ENCODE measurements around the gene TCF7L2. TPM values are rescaled to one million over a fixed set of nuclear protein-coding genes. Genes with fewer than 3 reads are reported as not detected.

The TCF7L2 gene
- total RNA-seq, 1 donor from 2014 or later, result 8.2 TPM

DNA sequence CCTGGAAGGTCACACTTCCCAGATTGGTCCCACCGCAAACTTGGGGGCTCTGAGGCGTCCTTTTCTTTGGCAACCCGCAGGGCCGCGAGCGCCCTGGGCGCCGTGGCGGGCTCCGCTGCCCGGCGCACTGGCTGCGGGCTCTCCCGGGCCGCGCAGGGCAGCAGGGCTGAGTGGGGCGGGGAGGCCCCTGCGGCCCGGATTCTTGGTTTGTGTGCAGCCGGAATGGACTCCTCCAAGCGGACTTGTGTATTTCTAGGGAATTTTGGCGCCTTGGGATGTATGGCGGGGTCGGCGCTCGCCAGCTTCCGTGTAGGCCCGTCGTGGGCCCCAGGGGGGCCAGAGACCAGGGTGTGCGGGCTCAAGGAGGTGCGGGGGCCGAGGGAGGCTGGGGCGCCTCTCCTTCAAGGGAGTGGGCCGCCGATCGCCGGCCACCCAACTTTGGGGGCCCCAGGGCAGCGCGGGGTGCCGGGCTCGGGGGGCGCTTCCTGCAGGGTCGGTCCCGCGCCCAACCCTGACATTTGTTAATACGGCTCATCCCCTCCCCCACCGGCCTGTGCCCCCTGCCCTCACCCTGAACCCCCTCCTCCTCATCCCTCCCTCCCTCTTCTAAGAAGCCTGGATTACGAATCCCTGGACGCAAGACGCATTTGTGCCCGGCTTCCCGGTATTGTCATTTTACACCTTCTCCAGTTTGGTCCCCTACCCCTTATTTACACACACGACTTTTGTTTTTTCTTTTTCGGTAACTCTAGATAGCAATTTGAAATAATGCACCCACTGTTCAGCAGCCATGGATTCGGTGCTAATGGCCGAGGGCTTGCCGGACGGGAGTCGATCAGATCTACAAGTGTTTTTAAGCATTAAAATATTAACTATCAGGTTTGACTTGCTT is 2.5 kb downstream of the TCF7L2 start:
- DNase-seq (ENCODE audit: low spot score in 2 of 2), result no peak
- intact Hi-C loops (cut with DNase I), result loop anchor here (2.0 to 10.0 kb wide), 5 partner anchors 50 to 432 kb away; no protein-coding TSS in a partner anchor
- Histone ChIP-seq H3K27ac (peak overlapping the region; percentile 90 to 92), H3K36me3 (no peaks in the 10 kb centered on the region), H3K4me1 (peaks cover 0 to 28% of the 10 kb centered on the region in 2 donors), H3K4me3 (peak overlapping the region; percentile 81 to 83), H3K9me3 (no peaks in the 10 kb centered on the region), H3K27me3 (no peaks in the 10 kb centered on the region)
- TF ChIP-seq, protein P1, sequence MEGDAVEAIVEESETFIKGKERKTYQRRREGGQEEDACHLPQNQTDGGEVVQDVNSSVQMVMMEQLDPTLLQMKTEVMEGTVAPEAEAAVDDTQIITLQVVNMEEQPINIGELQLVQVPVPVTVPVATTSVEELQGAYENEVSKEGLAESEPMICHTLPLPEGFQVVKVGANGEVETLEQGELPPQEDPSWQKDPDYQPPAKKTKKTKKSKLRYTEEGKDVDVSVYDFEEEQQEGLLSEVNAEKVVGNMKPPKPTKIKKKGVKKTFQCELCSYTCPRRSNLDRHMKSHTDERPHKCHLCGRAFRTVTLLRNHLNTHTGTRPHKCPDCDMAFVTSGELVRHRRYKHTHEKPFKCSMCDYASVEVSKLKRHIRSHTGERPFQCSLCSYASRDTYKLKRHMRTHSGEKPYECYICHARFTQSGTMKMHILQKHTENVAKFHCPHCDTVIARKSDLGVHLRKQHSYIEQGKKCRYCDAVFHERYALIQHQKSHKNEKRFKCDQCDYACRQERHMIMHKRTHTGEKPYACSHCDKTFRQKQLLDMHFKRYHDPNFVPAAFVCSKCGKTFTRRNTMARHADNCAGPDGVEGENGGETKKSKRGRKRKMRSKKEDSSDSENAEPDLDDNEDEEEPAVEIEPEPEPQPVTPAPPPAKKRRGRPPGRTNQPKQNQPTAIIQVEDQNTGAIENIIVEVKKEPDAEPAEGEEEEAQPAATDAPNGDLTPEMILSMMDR (IDR thresholded peaks at IDR 0.05), result no peak

- no peaks in the 10 kb centered on the region for H3K27me3 ChIP-seq
- H3K4me3 ChIP-seq, result peak overlapping the region; percentile 81 to 83
- peaks cover 0 to 37% of the 10 kb centered on the region in 2 donors for H3K4me1 ChIP-seq
- intact Hi-C loops (cut with DNase I), result loop anchor here (2.0 to 10.0 kb wide), 5 partner anchors 49 to 431 kb away; no protein-coding TSS in a partner anchor
- TF ChIP-seq, protein P1 (IDR thresholded peaks at IDR 0.05), result no peak
- no peaks in the 10 kb centered on the region for H3K36me3 ChIP-seq
- H3K27ac ChIP-seq, result peak overlapping the region; percentile 90 to 92
- no peaks in the 10 kb centered on the region for H3K9me3 ChIP-seq
- peak in 1 of 2 donors; percentile 69 for DNase-seq (ENCODE audit: low spot score in 2 of 2)
Observed at GRCh38 chr10:112953174-112954159, 3.4 kb downstream of the TCF7L2 start.

DNA sequence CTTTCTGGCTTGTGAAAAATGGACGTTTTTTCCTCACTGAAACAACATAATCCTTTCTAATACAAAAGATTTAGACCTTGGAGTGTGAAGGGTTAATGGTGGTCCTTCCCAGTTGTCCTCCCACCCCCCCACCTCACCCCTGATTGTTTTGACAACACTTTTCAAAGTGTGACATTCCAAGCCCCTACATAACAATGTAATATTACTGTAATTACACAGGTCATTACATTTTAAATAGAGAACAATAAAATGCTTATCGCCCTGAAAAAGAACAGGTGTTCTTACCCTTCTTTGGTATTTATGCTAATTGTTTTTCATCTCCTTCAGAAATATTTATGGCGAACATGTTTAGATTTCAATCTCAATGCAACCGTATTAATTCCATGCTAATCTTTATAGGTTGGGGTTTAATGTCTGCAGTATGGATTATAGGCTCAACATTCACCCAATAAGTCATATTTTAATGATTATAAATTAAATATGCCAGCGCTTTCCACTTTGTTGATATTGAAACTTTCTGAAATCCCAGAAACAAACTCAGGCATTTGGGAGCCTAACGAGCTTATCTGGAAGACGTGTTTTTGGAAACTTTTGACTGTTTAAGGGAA is 5.0 kb downstream of the TCF7L2 start:
- TF ChIP-seq, protein P1 (IDR thresholded peaks at IDR 0.05), result no peak
- Histone ChIP-seq H3K4me1 (peaks cover 0 to 46% of the 10 kb centered on the region in 2 donors), H3K4me3 (peak overlapping the region; percentile 43 to 83), H3K9me3 (no peaks in the 10 kb centered on the region), H3K27ac (peak overlapping the region; percentile 43 to 62), H3K36me3 (no peaks in the 10 kb centered on the region), H3K27me3 (no peaks in the 10 kb centered on the region)
- DNase-seq (ENCODE audit: low spot score in 2 of 2), result no peak
- intact Hi-C loops (cut with DNase I), result loop anchor here (5.0 to 10.0 kb wide), 4 partner anchors 47 to 430 kb away; no protein-coding TSS in a partner anchor

GRCh38 chr10:112955582-112956421 is 5.8 kb downstream of the TCF7L2 start:
- peak overlapping the region; percentile 43 to 62 for H3K27ac ChIP-seq
- no peaks in the 10 kb centered on the region for H3K27me3 ChIP-seq
- H3K4me3 ChIP-seq, result peak overlapping the region; percentile 43 to 83
- no peaks in the 10 kb centered on the region for H3K36me3 ChIP-seq
- TF ChIP-seq, protein P1 (IDR thresholded peaks at IDR 0.05), result no peak
- intact Hi-C loops (cut with DNase I), result loop anchor here (10.0 kb wide), 1 partner anchor 429 kb away; no protein-coding TSS in a partner anchor
- H3K4me1 ChIP-seq, result peaks cover 0 to 46% of the 10 kb centered on the region in 2 donors
- no peaks in the 10 kb centered on the region for H3K9me3 ChIP-seq
- DNase-seq (ENCODE audit: low spot score in 2 of 2), result no peak
